Right lobe of liver (tissue), 4 donors: ENCODE data around the gene ACOT11.

Source experiments
- POLR2A ChIP-seq: fragments of 450-650 bp; IDR thresholded peaks from one replicate; pipeline ENCODE4 v1.6.1; 2017; ENCODE audit warnings: antibody characterized with exemption, mild to moderate bottlenecking
- TF ChIP-seq, protein P1 (sequence below), 4 donors: fragments of 200-600 bp in 3 of 4; fragments of 450-650 bp in 1 of 4; IDR thresholded peaks; one replicate each; pipeline versions ENCODE4 v1.5.1 to v1.8.0; 2016 to 2022; ENCODE audit warnings: antibody characterized with exemption in 4 of 4, mild to moderate bottlenecking in 2 of 4
- donor health status: DM: no; HTN: no; CAD: no.
- donor health status: DM: no; HTN: no; CAD: no.
- donor health status: DM: no; HTN: yes; CAD: no.

DNA sequence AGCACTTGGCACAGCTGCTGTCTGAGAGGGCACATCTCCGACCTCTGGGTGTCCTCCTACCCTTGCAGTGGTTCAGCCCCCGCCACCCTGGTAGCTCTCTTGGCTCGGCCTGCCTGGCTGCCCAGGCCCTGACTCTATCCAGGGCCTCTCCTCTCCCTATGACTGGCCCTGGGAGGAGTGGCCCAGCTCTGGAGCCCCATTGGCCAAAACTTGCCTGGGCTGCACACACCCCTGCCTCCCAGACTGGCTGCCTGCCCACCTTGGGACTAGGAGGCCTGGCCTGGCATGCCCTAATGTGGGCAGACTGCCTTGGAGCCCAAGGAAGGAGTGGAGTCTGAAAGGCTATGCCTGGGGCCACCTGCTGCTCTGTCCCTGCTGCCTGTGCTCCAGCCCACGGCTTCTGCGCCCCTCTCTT is 33.6 kb downstream of the ACOT11 start:
- TF ChIP-seq, protein P1, sequence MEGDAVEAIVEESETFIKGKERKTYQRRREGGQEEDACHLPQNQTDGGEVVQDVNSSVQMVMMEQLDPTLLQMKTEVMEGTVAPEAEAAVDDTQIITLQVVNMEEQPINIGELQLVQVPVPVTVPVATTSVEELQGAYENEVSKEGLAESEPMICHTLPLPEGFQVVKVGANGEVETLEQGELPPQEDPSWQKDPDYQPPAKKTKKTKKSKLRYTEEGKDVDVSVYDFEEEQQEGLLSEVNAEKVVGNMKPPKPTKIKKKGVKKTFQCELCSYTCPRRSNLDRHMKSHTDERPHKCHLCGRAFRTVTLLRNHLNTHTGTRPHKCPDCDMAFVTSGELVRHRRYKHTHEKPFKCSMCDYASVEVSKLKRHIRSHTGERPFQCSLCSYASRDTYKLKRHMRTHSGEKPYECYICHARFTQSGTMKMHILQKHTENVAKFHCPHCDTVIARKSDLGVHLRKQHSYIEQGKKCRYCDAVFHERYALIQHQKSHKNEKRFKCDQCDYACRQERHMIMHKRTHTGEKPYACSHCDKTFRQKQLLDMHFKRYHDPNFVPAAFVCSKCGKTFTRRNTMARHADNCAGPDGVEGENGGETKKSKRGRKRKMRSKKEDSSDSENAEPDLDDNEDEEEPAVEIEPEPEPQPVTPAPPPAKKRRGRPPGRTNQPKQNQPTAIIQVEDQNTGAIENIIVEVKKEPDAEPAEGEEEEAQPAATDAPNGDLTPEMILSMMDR (IDR thresholded peaks at IDR 0.05): peak in 1 of 4 donors; percentile 41
- no peak for TF ChIP-seq POLR2A
